Articular chondrocyte of knee joint (primary cell): Measurements from ENCODE around the gene HACD1. TPM values are rescaled to one million over a fixed set of nuclear protein-coding genes. Genes with fewer than 3 reads are reported as not detected.

Source experiments
- small RNA-seq: library from RNA; depleted of rRNA; stranded (forward); fragments of <200 nt; gene quantifications from one replicate; pipeline ENCODE3, GENCODE V24; 2012
- total RNA-seq: library from RNA; depleted of rRNA; stranded (reverse); fragments of >200 nt; gene quantifications from 2 replicates; pipeline ENCODE4 v1.2.3, GENCODE V29; 2012

HACD1 gene, protein sequence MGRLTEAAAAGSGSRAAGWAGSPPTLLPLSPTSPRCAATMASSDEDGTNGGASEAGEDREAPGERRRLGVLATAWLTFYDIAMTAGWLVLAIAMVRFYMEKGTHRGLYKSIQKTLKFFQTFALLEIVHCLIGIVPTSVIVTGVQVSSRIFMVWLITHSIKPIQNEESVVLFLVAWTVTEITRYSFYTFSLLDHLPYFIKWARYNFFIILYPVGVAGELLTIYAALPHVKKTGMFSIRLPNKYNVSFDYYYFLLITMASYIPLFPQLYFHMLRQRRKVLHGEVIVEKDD
- 33.7 and 37.4 TPM in 2 replicates for total RNA-seq

DNA sequence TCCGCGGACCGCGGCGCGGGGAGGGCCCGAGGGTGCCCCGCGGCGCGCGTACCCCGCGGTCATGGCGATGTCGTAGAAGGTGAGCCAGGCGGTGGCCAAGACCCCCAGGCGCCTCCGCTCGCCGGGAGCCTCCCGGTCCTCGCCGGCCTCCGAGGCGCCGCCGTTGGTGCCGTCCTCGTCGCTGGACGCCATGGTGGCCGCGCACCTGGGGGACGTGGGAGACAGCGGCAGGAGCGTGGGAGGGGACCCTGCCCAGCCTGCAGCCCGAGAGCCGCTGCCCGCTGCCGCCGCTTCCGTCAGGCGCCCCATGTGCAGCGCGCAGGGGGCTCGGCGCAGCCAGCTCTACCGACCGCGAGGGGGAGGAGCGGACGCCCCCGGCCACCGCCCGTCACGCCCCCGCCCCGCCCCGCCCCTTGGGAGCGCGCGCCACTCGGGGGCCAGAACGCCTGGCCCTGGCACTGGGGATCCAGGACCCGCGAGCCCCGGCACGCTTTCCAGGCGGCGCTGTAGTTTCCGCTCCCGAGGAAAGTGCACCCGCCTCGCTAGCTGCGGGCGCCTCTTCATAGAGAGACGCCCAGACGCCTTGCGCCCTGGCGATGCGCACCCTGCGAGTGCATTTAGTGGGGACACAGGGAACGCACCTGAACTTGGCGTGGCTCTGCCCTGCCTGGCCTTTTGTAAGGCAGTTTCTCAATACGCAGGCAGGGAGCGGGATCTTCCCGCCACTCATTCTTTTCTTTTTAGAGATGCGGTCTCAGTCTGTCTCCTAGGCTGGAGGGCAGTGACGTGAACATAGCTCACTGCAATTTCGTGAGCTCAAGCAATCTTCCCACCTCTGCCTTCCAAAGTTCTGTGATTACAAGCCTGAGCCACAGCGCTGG, at the start of gene HACD1:
TSS of gene HACD1 (minus strand) at position 344 of the 881 bp plus-strand sequence. CDS start at position 309, 35 bp downstream.

DNA sequence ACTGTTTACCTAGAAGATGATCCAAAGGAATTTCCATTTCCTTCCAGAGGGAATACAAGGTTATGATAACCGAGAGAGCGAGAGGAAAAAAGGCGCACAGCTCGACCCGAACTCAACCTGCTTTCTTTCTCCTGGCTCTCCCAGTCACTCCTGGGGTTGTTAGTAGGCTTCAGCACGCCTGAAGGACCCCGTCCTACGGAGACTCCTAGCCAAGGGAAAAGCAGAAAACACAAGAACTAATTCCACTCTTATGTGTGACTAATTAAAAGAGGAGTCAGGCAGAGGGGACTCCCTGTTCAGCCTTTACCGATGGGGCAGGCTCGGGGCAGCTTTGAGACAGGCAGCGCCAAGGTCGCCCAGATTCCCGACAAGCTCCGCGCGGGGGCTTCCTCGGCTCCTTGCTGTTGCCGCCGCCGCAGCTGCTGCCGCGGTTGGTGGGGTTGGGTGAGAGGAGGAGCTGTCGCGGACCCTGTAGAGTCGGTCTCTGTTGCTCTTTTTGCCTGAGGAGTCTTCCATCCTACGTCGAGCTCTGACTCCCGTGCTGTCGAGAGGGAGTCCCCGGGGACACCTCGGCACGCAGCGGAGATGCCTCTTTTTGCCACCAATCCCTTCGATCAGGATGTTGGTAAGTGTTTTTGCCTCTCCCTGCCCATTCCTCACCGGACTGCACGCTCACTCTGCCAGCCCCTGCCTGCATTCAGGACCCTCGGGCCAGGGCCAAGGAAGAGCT, 26.7 kb upstream of the HACD1 start, which contains the start of gene STAM:
TSS of gene STAM (plus strand) at position 397 of the 730 bp plus-strand sequence. CDS start at position 586, 189 bp downstream.

Small RNA genes within 50 kb of the gene (small RNA-seq; reads per million reads assigned to genes)
- not detected for gene AC069542.2

Other genes with a start within 250 kb of the HACD1 start
- gene ST8SIA6, start 162.8 kb downstream of the HACD1 start, total RNA-seq: not detected in 2 replicates
- 52.5 and 68.3 TPM in 2 replicates for gene STAM, start 26.8 kb upstream of the HACD1 start, total RNA-seq
- gene TMEM236, start 134.8 kb upstream of the HACD1 start, total RNA-seq: 0.22 and 0.26 TPM in 2 replicates
- gene MRC1, start 192.0 kb upstream of the HACD1 start, total RNA-seq: 0.26 and 0.76 TPM in 2 replicates